Effector CD4-positive, alpha-beta T cell (primary cell): Measurements from ENCODE around the gene ELOVL5.

Experiments
- DNase-seq: peaks from one replicate; pipeline ENCODE4 v3.0.0-alpha.2; 2020

Gene ELOVL5

DNA sequence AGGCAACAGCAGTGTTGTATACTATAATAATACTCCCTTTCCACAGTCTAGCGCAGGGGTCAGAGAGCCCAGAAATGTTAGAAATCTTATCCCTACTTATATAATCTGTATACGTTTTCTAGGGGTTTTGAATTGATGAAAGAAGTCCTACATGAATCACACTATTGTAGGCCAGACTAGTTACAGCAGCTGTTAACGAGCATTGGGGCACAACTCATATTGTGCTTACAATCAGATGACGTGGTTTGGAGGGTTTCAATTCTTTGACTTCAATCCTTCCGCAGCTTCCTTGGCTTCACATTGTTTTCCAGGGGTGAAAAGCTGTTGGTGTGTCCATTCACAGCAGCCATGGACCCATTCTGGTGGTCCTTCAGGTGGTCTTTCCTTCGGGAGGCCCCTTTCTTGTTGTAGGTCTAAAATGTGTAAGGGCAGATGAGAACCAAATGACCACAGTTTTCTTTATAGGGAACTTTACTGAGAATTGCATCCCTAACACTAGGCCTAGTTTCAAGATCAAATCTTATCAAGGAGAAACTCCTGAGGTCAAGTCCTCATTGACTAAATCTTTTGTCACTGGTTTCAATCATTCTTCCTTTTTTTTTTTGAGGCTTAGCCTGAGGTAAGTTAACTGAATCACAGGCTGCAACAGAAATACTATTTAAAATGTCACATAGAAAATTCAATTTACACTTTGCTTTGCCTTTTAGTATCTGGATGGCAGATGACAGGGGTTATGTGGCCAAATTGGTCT lies 79.7 kb downstream of the ELOVL5 start:
- no peak for DNase-seq

DNA sequence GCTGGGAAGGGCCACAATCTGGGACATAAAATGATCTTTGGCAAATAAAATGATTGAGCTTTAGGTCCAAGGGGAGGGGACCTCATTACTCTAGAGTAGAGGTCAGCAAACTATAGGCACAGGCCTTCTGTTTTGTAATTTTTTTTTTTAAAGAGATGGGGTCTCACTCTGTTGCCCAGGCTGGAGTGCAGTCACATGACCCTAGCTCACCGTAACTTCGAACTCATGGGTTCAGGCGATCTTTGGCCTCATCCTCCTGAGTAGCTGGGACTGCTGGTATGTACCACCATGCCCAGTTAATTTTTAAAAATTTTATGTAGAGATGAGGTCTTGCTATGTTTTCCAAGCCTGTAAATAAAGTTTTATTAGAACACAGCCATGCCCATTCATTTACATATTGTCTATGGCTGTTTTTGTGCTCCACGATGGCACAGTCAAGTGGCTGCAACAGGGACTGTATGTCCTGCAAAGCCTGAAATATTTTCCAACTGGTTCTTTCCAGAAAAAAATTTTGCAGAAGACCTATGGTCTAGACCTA lies 82.1 kb downstream of the ELOVL5 start:
- no peak for DNase-seq

DNA sequence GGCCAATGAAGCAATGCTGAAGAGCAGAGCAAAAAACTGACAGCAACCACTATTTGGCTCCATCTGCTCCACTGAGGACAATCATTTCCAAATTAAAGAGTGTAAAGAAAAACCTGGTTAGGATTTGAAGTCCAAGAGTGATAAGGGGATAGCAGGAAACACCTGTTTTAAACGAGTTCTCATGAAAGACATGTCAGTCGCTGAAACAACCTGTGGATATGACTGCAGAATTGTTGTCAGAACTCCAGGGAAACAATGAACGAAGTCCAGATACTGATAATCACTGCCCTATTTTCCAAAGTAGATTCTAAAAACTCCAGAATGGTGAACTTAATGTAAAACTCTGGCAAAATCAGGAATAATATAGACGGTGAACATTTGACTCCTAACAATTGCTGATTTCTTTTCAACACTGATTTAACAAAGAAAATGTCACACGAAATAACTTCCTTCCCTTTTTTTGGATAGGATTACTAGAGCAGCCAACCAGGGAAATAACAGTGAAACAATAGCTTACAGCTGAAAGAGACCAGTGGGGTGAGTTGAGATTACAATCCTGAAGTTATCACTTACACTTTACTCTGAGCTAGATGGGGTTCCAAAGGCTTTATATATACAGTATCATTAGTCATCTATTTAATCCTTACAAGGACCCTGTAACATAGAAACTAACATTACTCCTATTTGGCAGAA lies 83.7 kb downstream of the ELOVL5 start:
- DNase-seq: no peak

DNA sequence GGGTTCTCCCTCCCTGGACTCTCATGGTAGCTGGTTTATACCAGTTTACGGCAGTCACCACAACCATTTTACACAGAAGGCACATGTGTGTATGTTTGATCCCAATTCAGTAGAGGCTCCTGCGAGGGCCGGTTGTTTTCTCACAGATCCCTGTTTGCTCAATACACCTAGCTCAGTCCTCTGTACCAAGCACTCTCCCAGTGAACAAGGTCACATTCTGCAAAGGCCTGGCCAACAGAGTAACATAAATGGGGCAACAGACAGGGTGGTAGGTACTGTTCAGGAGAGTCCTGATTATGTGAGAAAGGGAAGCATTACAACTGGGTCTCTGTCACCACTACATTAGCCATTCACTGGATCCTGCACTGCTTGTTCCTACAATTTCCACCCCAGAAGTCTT lies 84.4 kb downstream of the ELOVL5 start:
- DNase-seq: no peak

DNA sequence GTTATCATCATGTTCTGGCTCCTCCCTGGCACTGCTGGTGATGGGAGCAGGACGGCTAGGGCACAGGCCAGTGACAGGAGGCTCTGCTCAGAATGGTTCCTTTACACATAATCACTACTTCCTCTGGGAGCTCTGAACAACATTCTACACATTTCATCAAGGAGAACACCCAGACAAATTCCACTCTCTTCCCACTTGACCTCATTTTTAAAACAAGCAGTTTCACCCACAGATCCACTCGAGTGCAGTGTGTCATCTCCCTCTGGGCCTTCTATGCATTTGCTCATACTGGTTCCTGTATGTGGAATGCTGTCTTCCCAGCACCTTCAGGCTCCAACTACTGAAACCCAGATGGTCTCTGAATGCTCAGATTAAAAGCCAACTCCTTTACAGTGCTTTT lies 84.8 kb downstream of the ELOVL5 start:
- no peak for DNase-seq

DNA sequence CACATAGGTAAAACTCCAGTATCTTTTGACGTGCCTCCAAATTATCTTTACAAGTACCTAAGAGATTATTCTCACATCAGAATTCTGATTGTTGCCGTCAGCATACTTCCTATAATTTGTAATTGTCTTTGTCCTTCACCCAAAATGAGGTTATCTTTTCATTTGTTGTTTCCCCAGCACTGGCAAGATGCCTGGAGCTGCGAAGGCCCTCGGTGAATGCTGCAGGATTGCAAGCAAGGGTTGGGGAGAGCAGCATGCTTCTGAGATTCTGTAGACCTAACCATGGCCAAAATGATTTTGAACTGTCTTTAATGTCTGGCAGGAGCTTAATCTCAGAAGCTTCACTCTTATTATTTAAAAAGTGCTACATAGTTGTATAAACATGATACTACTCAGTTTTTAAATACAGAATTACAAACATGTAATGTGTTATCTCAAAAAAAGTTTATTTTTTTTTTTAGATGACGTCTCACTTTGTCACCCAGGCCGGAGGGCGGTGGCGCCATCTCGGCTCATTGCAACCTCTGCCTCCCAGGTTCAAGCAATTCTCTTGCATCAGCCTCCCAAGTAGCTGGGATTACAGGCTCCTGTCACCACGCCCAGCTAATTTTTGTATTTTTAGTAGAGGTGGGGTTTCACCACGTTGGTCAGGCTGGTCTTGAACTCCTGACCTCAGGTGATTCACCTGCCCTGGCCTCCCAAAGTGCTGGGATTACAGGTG lies 88.7 kb downstream of the ELOVL5 start:
- DNase-seq: no peak

DNA sequence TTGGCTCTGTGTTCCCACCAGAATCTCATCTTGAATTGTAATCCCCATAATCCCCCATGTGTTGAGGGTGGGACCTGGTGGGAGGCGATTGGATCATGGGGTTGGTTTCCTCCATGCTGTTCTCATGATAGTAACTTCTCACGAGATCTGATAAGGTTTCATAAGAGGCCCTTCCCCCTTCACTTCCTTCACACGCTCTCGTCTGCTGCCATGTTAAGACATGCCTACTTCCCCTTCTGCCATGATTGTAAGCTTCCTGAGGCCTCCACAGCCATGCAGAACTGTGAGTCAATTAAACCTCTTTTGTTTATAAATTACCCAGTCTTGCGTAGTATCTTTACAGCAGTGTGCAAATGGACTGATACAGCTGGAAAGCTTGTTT lies 90.0 kb downstream of the ELOVL5 start:
- no peak for DNase-seq

DNA sequence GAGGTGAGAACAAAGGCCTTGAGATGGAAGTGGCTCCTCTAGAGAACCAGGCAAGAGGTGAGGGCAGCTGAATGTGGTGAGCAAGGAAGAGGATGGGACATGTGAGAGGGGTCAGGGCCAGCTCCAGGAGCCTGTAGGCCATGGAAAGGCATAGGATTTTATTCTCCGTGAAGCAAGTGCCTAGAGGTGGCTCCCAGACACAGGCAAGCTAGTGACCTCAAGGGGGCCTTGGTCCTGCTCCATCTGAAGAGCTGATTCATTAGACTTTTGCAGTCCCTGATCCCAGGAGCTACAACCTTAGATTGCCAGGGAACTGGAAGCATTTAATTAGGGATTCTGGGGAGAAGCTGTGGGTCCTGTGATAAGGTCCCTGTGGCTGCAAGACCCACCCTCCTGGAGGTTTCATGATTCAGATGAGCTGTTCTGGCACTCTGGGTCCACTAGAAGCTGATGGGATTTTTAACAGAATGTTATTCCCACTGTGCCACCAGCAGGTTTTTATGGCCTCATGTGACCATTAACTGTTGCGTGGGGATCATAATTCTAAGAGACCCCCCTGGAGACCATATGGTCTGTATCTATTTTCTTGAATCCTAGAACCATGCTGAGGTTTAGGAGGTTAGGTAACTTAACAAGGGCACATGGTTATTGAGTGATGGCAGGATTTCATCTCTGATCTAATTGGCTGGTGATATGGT lies 90.5 kb downstream of the ELOVL5 start:
- no peak for DNase-seq

DNA sequence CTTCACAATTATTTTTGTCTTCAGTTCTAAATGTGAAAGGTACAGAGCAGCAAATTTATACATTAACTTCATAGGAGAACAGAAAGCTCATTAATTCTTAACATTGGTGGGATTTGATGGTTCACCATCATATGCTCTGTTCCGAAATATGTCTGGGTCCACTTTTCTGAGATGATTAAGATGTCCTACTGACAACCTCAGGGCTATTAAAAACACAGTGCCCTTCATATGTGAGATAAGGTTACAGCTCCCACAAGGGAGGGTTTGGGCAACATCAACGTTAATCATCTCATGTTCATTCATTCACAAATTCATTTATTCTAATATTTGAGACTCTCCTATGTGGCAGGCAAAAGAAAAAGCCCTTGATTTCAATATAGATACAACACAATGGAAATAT lies 91.2 kb downstream of the ELOVL5 start:
- no peak for DNase-seq

DNA sequence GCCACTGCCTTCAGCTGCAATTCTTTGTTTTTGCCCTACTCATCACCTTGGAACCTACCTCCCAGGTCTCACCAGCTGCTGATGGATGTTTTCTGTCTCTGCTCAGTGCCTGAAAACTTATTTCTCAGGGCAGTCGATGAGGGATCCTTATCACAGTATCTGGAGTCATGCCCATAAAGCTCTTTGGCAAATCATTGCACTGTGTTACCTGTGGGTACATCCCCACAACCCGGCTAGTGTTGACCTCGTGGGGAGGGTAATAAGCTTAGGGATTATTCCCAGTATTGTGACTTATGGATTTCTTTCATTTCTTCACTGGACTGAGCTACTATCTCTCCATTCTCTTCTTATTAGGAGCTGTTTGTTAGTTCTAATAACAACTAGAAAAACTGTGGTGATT lies 91.7 kb downstream of the ELOVL5 start:
- no peak for DNase-seq

DNA sequence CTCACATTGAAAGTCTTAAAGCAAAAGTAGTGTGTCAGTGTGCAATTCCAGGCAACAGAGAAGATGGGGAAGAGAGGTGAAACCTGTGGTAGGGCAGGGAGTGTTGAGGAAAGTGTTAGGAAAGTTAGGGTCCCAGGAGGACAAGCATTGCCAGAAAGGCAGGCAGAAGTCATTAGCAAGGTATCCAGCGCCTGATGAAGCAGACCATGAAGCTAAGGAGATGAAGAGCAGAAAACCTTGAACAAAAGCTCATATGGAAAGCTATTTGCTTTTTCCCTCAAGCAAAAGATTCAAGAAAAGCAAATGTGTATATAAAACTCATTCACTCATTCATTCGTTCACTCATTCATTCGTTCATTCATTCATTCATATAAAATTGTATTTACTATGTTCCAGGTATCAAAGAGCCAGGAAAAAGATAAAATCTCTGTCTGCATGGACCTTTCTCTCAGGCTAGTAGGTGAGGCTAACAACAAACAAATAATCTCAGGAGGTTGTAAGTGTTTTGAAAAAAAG lies 96.5 kb downstream of the ELOVL5 start:
- no peak for DNase-seq

DNA sequence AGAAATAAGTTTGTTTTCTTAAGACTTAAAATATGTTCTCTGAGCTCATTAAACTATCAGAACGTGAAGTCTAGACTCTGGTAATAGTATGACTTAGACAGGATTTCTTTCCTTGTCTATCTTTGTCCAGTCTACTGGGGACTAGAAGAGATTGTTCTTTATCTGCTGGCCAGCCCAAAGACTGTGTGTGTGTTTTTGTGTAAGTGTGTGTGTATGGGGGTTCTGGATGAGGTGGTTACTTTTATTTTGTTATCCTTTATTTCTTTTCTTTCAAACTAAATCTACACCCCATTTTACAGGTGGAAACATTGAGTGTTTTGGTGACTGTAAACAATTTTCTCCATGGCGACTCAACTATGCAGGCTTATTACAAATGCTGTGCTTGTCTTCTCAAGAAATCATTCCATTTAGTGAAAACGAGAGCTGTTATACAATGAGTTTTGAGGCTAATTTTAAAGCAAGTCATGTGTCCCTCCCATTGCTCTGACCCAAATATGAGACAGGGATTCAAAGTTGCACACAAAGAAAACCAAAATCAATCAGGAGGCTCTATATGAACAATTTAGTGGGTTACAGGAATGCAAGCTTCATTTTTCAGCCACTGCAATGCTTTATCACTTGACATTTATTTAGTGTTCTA lies 97.6 kb downstream of the ELOVL5 start:
- no peak for DNase-seq

DNA sequence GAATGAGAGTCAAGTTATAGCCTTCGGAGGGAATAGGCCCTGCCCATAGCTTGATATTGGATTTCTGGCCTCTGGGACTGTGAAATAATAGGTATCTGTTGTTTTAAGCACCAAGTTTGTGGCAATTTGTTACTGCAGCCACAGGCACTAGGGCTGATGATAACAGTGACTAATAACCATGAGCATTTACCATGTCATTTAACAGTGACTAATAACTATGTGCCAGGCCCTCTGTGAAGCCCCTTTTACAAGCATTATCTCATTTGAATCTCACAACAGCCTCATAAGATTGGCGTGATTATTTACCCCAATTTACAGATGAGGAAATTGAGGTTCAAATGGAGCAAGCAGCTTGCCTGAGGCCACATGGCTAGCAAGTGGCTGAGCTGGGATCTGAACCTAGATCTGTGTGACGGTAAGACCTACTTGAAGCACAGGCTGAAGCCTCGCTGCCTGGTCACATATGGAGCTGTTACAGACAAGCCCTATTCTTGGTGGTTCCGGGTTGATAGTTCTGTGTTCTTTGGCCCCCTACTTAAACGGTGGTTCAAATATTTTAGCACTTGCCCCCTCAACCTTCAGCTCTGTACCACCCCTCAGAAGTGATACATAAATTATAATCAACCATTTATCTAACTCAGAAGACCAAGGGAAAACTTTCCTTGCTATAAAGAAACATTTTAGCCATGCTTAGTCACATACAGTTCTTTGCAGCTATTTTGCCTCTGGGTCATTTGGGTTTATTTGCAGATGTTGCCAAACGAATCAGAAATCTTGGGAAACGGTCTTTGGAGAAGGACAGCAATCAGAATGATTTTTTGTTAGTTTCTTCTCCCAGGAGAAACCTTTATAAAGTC lies 98.3 kb downstream of the ELOVL5 start:
- no peak for DNase-seq

DNA sequence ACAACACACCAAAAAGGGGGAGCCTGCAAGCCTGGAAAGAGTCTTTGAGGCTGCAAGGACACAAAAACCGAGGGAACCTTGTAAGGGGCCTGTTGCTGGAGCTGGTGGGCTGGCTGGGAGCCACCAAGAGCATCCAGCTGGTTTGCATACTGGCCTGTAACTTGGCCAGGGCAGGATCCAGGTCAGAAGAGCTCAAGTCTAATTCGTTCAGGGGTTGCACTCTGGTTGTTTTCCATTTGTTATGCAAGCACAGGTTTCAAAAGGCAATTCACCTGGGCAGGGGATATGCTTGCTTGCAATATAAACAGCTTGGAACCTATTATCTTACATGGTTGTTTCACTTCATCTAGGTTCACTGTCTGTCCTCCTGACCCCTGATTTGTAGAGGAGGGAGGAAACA lies 101.8 kb downstream of the ELOVL5 start:
- DNase-seq: no peak

DNA sequence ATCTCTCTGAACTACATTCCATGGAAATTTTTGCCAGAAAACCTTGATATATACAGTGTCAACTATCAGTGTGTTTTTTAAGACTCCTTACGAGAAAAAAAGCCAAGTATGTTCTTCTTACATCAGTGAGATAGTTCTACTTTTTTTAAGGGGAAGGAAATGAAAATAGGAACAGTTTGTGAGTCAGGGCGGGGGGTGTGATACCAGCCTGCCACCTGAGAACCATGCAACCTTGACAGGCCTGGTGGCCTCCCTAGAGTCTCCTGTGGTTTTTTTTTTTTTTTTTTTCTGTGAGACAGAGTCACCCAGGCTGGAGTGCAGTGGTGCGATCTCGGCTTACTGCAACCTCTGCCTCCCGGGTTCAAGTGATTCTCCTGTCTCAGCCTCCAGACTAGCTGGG lies 103.8 kb downstream of the ELOVL5 start:
- no peak for DNase-seq

DNA sequence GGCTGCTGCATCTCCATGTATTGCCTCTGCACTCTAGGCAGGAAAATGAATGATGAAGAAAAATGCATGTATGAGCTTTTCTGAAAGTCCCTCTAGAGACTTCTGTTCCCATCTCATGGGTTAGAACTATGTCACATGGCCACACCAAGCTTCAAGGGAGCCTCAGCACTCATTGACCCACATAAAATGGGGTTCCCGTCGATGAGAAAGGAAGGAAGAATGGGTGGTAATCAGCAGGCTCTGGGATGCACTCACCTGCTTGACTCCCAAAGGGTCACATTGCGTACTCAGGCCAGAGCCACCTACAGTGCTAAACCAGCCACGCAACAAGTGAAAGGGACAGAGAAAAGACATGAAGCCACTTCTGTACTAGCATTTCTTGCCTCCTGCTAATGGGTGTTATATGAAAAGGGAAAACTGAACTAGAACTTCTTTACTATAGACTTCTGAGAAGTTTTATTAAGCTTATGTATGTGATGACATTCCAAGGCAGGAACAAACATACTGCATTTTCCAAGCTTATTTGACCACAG lies 104.3 kb downstream of the ELOVL5 start:
- no peak for DNase-seq

DNA sequence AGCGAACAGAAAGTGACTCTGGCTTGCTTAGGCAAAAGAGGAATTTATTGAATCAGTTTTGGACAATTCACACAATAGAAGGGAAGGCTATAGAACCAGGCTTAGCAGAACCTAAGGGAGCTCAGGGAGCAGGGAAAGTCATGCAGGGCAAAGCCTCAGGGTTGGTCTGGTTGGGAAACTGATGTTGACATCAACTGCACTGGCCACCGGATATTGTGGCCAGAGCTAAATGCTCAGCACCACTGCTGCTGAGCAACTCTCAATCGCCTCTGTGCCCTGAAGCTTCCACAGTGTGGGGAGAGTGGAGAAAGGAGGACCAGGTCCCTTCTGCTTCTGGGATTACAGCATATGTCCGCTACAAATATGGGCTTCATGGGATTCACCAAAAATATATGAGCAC lies 106.8 kb downstream of the ELOVL5 start:
- DNase-seq: no peak

DNA sequence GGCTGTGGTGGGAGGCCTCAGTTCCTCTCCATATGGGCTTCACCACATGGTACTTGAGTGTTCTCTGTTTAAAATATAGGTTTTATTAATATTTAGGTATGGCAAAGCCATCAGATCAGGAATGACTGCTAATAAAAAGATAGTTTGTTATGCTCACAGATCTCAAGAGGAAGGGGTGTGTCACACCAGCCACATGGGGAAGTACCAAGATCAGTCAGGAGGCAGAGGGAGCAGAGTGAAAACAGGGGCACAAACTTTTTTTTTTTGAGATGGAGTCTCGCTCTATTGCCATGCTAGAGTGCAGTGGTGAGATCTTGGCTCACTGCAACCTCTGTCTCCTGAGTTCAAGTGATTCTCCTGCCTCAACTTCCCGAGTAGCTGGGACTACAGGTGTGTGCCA lies 108.0 kb downstream of the ELOVL5 start:
- DNase-seq: no peak

DNA sequence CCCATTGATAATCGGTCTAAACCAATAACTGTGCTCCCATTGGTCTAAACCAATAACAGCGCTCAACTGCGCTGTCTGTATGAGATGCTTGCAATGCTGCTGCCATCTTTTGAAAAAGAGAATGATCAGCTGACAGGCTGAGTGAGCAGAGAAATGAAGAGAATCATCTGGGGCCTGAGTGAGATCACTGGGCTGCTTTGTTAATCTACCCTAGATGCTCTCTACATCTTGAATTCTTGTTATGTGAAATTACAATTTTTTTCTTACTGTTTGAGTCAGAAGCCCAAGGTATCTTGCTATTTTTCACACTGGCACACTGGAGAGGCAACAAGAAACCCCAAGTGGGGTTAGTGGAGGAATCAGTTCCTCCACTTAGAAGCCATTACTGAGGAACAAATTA lies 108.6 kb downstream of the ELOVL5 start:
- DNase-seq: no peak

DNA sequence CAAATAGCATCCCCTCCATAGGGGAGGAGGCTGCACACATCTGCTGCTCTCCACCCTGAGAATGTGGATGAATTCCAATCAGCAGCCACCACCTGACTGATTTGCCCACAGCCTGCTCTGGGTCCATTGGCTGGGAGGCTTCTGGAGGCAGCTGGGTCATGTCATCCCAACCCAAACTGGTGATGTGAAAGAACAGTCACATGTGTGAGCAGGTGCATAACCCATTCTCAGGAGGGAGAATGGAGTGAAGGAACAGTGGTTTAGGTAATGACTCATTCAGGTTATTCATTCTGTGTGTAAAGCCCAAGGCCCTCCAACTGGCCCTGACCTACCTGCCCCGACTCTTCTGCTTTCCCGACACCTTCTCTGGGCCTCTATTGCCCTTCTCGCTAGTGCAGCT lies 109.2 kb downstream of the ELOVL5 start:
- no peak for DNase-seq

DNA sequence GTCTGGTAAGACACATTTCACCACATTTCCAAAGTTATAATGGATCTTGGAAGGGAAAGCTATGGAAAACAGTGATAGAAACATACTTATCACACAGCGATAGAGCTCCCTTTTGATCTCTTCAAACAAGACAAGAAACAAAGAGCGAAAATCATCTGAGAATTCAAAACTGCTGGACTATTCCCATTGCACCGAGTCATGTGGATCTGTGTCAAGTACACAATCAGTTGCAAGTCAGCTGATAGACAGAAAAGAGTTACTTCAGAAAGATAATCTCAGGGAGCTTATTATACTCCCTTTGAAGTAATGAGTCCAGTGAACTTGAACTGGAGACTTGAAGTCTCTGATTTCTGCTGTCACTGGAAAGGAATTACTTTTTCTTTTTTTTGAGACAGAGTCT lies 110.4 kb downstream of the ELOVL5 start:
- DNase-seq: no peak
